Activated CD4-positive, alpha-beta T cell treated with anti-CD3 and anti-CD28 coated beads for 36 hours (primary cell): Measurements from ENCODE around the gene ZNF853. TPM values are rescaled to one million over a fixed set of nuclear protein-coding genes. Genes with fewer than 3 reads are reported as not detected.
"Not testable (repeated sequence)": the region's sequence is repeated elsewhere in the genome, so short reads cannot be mapped to it uniquely, and the experiment has no call there.

ENCODE experiments used
- ATAC-seq: fragments of 200-7000 bp; cut with Tn5 transposase; one replicate; pipeline ENCODE4 v1.10.0; 2021; ENCODE audit warnings: mild to moderate bottlenecking, moderate library complexity
- CTCF ChIA-PET: fragments of 350-600 bp; sonication (Branson Sonifier 250); formaldehyde crosslinking; loops from one replicate; lab custom pipeline; 2021; ENCODE audit warnings: antibody characterized with exemption; lab: Charles Lee
- POLR2A ChIA-PET: fragments of 350-600 bp; sonication (Branson Sonifier 250); formaldehyde crosslinking; loops from one replicate; lab custom pipeline; 2021; ENCODE audit warnings: antibody characterized with exemption, inconsistent platforms; lab: Charles Lee
- DNase-seq: peaks from one replicate; pipeline ENCODE4 v3.0.0-alpha.2; 2020
- H3K27ac Mint-ChIP-seq: one replicate; pipeline ENCODE4 v1.8.0; 2021; ENCODE audit warnings: mixed read lengths
- H3K27me3 Mint-ChIP-seq: one replicate; pipeline ENCODE4 v1.8.0; 2021; ENCODE audit warnings: mixed read lengths
- H3K36me3 Mint-ChIP-seq: one replicate; pipeline ENCODE4 v1.8.0; 2021; ENCODE audit warnings: low read depth, mixed read lengths
- H3K4me1 Mint-ChIP-seq: one replicate; pipeline ENCODE4 v1.8.0; 2021; ENCODE audit warnings: mixed read lengths
- H3K4me3 Mint-ChIP-seq: one replicate; pipeline ENCODE4 v1.8.0; 2021; ENCODE audit warnings: mild to moderate bottlenecking, moderate library complexity, mixed read lengths
- H3K9me3 Mint-ChIP-seq: one replicate; pipeline ENCODE4 v1.8.0; 2021; ENCODE audit warnings: low read depth, mixed read lengths
- intact Hi-C, 2 experiments: fragments of 100-400 bp; cut with DNase I in 1 of 2; cut with micrococcal nuclease in 1 of 2; formaldehyde crosslinking; loops; one replicate each; pipeline versions ENCODE4 v1.14.2 to v1.15.1; 2022 to 2024; cut with DNase I, micrococcal nuclease
- total RNA-seq, 2 experiments: library from RNA; stranded (reverse); gene quantifications; one replicate each; pipeline ENCODE4 v1.2.3, GENCODE V29; 2021

Gene ZNF853
- total RNA-seq, result 1 to 10 TPM; 1.2 to 1.3 TPM

DNA sequence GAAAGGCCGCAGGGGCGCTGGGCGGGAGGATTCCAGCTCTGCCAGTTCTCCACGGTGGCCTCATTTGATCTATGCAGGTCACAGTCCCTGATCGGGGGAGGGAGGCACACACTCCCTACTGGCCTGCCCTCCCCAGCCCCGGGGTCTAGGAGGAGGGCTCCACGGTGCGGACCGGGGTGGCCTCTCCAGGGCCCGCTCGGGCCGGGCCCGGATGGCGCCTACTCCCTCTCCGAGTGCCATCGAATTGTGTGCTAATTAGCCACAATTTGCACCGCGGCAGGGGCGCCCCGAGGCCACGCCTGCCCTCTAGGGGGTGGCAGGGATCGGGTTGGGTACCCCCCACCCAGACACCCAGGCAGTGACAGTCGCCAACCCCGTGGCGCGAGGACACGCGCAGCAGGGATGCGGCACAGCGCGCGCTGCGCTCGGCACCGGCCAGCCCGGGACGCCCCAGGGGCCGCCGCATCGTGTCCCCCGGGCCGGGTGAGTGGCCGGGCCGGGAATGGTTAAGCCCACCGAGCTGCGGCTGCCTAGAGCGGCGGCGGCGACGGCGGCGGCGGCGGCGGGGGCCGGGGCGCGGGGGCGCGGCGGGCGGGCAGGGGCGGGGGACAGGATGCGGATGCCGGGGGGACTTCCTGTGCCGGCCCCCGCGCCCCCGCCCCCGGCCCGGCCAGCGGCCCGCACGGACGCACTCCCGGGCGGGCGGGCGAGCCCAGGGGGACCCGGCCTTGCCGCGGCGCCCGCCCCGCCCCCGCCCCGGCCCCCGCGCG, at the start of gene ZNF853:
TSS of gene ZNF853 (plus strand) at position 658 of the 770 bp plus-strand sequence. CDS start 565 bp downstream, outside the sequence.
- Mint-ChIP-seq H3K4me3 (peak within 1 kb of the TSS; percentile 69), H3K27ac (no peak within 1 kb of the TSS), H3K27me3 (peaks cover 3% of the 10 kb centered on the region), H3K36me3 (no peaks in the 10 kb centered on the region), H3K4me1 (peaks cover 13% of the 10 kb centered on the region), H3K9me3 (no peaks in the 10 kb centered on the region)
- intact Hi-C loops, result no loop called here
- peak; percentile 29 for DNase-seq
- POLR2A ChIA-PET, result no interaction called here
- CTCF ChIA-PET, result no interaction called here
- peak; percentile 62 for ATAC-seq

DNA sequence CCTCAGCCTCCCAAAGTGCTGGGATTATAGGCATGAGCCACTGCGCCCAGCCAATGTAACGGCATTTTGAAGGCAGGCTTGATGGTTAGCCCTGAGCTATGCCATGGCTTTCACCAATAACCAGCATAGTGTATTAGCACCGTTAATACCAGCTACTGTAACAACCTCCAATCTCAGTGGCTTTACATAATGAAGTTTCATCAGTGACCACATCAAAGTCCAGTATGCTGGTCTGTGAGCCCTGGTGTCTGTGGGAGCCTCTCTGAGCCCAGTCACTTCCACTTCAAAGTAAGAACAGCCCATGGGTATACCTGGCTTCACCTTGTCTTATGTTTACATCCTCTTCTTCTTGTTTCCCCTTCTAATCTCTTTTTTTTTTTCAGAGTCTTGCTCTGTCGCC, 49.8 kb upstream of the ZNF853 start:
- POLR2A ChIA-PET, result no interaction called here
- no peaks in the 10 kb centered on the region for H3K4me1 Mint-ChIP-seq
- no peak for ATAC-seq

DNA sequence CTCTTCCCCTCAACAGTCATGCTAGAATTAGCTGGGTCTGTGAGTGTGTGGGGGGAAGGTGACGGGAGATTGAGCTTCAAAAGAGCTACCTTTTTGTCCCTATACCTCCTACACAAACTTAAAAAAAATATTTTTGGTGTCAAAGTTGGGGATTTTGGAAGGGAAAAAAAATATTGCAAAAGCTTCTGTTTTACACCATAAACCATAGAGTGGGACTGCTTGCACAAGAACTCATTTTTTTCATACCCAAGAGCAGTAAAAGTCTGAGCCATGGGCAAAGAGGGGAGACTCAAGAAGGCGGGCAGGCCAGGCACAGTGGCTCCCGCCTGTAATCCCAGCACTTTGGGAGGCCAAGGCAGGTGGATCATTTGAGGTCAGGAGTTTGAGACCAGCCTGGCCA, 47.5 kb upstream of the ZNF853 start:
- no peaks in the 10 kb centered on the region for H3K9me3 Mint-ChIP-seq
- POLR2A ChIA-PET, result no interaction called here

More for the DNA sequence above, 49.8 kb upstream of the ZNF853 start:
- DNase-seq, result no peak
- H3K36me3 Mint-ChIP-seq, result no peaks in the 10 kb centered on the region
- H3K27me3 Mint-ChIP-seq, result no peaks in the 10 kb centered on the region
- intact Hi-C loops, result no loop called here
- H3K27ac Mint-ChIP-seq, result no peak overlapping the region
- CTCF ChIA-PET, result interaction anchor here (1.2 kb wide), 2 partner anchors 9 to 19 kb away, joined by 3 to 5 read pairs; no protein-coding TSS in a partner anchor
- no peaks in the 10 kb centered on the region for H3K9me3 Mint-ChIP-seq
- no peak overlapping the region for H3K4me3 Mint-ChIP-seq

DNA sequence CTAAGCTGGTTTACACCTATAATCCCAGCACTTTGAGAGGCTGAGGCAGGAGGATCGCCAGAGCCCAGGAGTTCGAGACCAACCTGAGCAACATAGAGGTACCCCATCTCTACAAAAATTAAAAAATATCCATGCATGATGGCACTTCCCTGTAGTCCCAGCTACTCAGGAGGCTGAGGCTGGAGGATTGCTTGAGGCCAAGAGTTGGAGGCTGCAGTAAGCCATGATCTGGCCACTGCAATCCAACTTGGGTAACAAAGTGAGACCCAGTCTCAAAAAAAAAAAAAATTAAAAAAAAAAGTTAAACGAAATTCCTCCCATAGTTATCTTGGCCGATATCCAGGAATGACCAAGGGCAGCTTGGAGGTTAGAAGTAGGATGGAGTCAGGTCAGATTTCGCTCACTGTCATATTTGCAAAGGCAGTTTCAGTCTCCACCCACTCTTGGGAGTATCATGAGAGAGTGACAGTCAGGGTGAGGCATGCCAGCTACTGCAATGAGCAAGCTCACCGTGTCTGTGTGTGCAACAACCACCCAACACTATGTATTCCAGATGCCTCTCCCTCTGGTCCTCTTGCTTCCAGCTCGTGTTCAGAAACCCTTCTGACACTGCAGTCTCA, 44.1 kb upstream of the ZNF853 start:
- no peak overlapping the region for H3K27ac Mint-ChIP-seq
- peak; percentile 92 for ATAC-seq
- H3K4me1 Mint-ChIP-seq, result peaks cover under 1% of the 10 kb centered on the region
- DNase-seq, result peak; percentile 50
- no peaks in the 10 kb centered on the region for H3K27me3 Mint-ChIP-seq
- CTCF ChIA-PET, result interaction anchor here (0.6 to 2.1 kb wide), 3 partner anchors 13 to 55 kb away, joined by 3 to 8 read pairs (median 7); no protein-coding TSS in a partner anchor
- H3K9me3 Mint-ChIP-seq, result no peaks in the 10 kb centered on the region
- H3K36me3 Mint-ChIP-seq, result no peaks in the 10 kb centered on the region
- POLR2A ChIA-PET, result no interaction called here
- no peak overlapping the region for H3K4me3 Mint-ChIP-seq
- intact Hi-C loops, result no loop called here

More for the DNA sequence above, 47.5 kb upstream of the ZNF853 start:
- CTCF ChIA-PET, result interaction anchor here (0.5 to 2.6 kb wide), 2 partner anchors 9 to 58 kb away, joined by 3 to 9 read pairs; no protein-coding TSS in a partner anchor
- Mint-ChIP-seq H3K4me1 (no peaks in the 10 kb centered on the region), H3K4me3 (no peak overlapping the region), H3K27ac (no peak overlapping the region), H3K36me3 (no peaks in the 10 kb centered on the region), H3K27me3 (no peaks in the 10 kb centered on the region)
- DNase-seq, result no peak
- ATAC-seq, result no peak
- intact Hi-C loops, result no loop called here

DNA sequence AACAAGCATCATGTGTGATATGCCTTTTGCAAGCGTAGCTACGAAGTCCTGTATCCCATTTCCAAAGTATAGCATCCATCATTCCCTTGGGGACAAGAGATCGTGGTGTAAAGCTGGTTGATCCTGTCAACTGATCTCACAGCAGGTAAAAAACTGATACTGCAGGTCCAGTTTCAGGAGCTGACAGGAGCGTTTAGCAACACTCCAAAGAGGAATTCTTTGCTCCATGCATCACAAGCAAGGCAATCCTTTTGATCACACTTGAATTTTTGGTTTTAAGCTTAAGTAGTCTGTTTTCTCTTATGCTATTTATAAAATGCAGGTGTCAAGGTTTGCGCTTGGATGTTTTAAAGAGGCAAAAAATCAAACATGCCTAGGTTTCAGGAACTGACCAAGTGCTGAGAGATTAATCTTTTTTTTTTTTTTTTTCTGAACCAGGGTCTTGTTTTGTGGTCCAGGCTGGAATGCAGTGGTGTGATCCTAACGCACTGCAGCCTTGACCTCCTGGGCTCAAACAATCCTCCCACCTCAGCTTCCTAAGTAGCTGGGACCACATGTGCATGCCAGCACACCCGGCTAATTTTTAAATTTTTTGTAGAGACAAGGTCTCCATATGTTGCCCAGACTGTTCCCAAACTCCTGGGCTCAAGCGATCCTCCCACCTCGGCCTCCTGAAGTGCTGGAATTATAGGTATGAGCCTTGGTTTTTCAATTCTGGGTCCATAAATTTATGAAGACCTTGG, 40.0 kb upstream of the ZNF853 start:
- H3K36me3 Mint-ChIP-seq, result peaks cover 11% of the 10 kb centered on the region
- peak overlapping the region; percentile 83 for H3K4me3 Mint-ChIP-seq
- intact Hi-C loops, result loop anchor here in 1 of 2 experiments (2.0 kb wide), 1 partner anchor 59 kb away; no protein-coding TSS in a partner anchor
- DNase-seq (no peak), ATAC-seq (no peak)
- H3K27me3 Mint-ChIP-seq, result no peaks in the 10 kb centered on the region
- peaks cover 20% of the 10 kb centered on the region for H3K4me1 Mint-ChIP-seq
- no peaks in the 10 kb centered on the region for H3K9me3 Mint-ChIP-seq
- ChIA-PET POLR2A (no interaction called here), CTCF (interaction anchor here (0.6 to 1.7 kb wide), 9 partner anchors 8 to 140 kb away, joined by 3 to 6 read pairs (median 4); partner anchors contain the start of gene INTS15)
- no peak overlapping the region for H3K27ac Mint-ChIP-seq

DNA sequence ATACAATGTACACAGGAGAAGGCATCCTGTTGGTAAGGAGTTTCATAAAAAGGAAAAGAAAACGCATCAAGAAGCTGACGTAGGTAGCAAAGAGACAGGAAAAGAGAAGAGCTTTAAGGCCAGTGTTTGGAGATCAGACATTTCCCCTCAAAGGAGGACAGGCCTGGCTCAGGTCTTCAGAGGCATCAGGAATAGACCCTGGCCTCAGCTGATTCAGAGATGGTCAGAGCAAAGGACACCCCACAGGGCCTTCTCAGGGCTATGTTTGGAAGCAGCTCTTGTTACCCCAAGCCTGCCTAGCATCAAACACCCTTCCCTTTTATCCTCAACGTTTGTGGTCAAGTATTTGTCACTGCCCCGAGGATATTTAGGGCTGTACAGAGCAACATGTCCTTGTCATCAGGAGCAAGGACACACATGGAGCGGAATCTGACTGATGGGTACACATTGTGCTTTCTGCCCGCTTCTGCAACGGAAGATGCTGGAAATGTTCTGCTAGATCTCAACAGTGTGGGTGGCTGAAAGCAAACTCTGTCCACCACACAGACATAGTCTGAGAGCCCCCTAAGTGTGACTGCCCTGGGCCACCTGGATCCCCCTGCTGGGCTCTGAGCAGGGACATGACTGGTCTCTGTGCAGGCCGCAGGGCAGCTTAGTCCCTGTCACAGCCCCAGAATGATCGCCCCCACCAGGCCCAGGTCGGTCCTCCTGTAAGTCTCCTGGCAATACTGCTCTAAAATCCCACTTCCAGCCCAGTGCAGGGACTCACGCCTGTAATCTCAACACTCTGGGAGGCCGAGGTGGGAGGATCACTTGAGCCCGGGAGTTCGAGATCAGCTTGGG, 39.2 kb upstream of the ZNF853 start:
- Mint-ChIP-seq H3K9me3 (no peaks in the 10 kb centered on the region), H3K27me3 (no peaks in the 10 kb centered on the region), H3K4me3 (peak overlapping the region; percentile 83), H3K4me1 (peaks cover 20% of the 10 kb centered on the region), H3K36me3 (peaks cover 18% of the 10 kb centered on the region), H3K27ac (peak overlapping the region; percentile 55)
- intact Hi-C loops, result no loop called here
- peak; percentile 33 for DNase-seq
- ChIA-PET POLR2A (interaction anchor here (0.6 to 1.6 kb wide), 2 partner anchors 13 to 727 kb away, joined by 3 to 8 read pairs; partner anchors contain the start of gene INTS15), CTCF (interaction anchor here (0.6 to 1.7 kb wide), 5 partner anchors 11 to 141 kb away, joined by 4 to 6 read pairs (median 5); partner anchors contain the start of gene INTS15)
- ATAC-seq, result no peak

DNA sequence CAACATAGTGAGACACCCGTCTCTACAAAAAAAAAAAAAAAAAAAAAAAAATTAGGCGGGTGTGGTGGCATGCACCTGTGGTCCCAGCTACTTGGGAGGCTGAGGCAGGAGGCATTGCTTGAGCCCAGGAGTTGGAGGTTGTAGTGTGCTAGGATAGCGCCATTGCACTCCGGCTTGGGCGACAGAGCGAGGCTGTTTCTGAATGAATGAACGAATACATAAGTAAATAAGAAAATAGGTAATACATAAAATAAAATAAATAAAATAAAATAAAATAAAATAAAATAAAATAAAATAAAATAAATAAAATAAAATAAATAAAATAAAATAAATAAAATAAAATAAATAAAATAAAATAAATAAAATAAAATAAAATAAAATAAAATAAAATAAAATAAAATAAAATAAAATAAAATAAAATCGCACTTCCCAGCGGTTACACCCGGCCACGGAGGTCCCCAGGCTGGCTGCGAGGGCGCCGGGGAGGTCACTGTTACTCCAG, 38.5 kb upstream of the ZNF853 start:
- CTCF ChIA-PET, result interaction anchor here (0.9 to 1.7 kb wide), 3 partner anchors 13 to 54 kb away, joined by 3 to 6 read pairs (median 3); partner anchors contain the start of gene INTS15
- intact Hi-C loops, result loop anchor here (1.0 kb wide), 4 partner anchors 13 to 130 kb away; partner anchors contain the start of genes INTS15 (in 2 of the 2) and ZNF316 (in 1 of the 2)
- H3K9me3 Mint-ChIP-seq, H3K27me3 Mint-ChIP-seq, ATAC-seq: not testable (repeated sequence)
- H3K4me3 Mint-ChIP-seq, result peak overlapping the region; percentile 83
- peak; percentile 37 for DNase-seq
- peaks cover 25% of the 10 kb centered on the region for H3K4me1 Mint-ChIP-seq
- peak overlapping the region; percentile 47 for H3K27ac Mint-ChIP-seq
- H3K36me3 Mint-ChIP-seq, result peaks cover 22% of the 10 kb centered on the region
- POLR2A ChIA-PET, result interaction anchor here (0.6 to 1.6 kb wide), 3 partner anchors 13 to 728 kb away, joined by 3 to 8 read pairs (median 3); partner anchors contain the start of gene INTS15

DNA sequence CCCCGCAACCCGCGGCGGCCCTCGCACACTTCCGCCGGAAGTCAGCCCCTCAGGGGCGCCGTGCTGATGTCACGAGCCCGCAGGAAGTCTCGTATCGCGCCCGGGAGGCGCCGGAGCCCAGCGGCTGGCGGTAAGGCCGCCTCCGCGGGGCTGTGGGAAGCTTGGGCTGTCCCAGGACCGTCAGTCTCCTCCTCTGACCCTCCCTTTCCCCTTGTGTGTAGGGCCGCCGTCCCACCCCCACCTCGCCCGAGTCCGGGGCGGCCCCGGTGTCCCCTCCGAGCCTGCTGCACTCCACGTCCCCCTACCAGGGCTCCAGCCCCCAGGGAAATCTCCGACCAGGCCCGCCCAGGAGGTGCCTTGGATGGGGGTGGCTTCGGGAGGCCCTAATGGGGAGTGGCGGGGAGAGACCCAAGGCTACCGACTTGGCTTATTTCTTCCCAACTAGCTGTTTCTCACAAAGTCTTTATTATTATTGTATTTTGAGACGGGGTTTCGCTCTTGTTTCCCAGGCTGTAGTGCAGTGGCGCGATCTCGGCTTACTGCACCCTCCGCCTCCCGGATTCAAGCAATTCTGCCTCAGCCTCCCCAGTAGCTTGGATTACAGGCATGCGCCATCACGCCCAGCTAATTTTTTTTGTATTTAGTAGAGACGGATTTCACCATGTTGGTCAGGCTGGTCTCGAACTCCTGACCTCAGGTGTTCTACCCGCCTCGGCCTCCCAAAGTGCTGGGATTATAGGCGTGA, 37.9 kb upstream of the ZNF853 start, which contains the start of gene ZDHHC4:
TSS of gene ZDHHC4 (plus strand) at position 86 of the 745 bp plus-strand sequence. CDS start 3,108 bp downstream, outside the sequence.
- intact Hi-C loops, result loop anchor here (1.0 kb wide), 4 partner anchors 13 to 130 kb away; partner anchors contain the start of genes INTS15 (in 2 of the 2) and ZNF316 (in 1 of the 2)
- POLR2A ChIA-PET, result interaction anchor here (0.6 to 1.6 kb wide), 3 partner anchors 12 to 728 kb away, joined by 3 to 8 read pairs (median 3); partner anchors contain the start of gene INTS15

More for the DNA sequence above, 37.9 kb upstream of the ZNF853 start, which contains the start of gene ZDHHC4:
- H3K9me3 Mint-ChIP-seq, result no peaks in the 10 kb centered on the region
- peaks cover 27% of the 10 kb centered on the region for H3K36me3 Mint-ChIP-seq
- H3K4me3 Mint-ChIP-seq, result peak within 1 kb of the TSS; percentile 83
- DNase-seq, result peak; percentile 94
- CTCF ChIA-PET, result interaction anchor here (0.7 to 1.7 kb wide), 6 partner anchors 11 to 62 kb away, joined by 3 to 8 read pairs (median 4); partner anchors contain the start of gene INTS15
- no peaks in the 10 kb centered on the region for H3K27me3 Mint-ChIP-seq
- H3K27ac Mint-ChIP-seq, result peak within 1 kb of the TSS; percentile 88
- peak; percentile 97 for ATAC-seq
- peaks cover 25% of the 10 kb centered on the region for H3K4me1 Mint-ChIP-seq
